LNCAP (cell line): Measurements from ENCODE around the gene ELFN2.

ENCODE experiments used
- CTCF ChIP-seq: fragments of 450-650 bp; IDR thresholded peaks from 2 replicates; pipeline ENCODE4 v1.5.1; 2017; ENCODE audit warnings: mild to moderate bottlenecking

ELFN2 gene

GRCh38 chr22:37416827-37417226 is 10.5 kb downstream of the ELFN2 start:
- no peak for TF ChIP-seq CTCF

GRCh38 chr22:37416389-37416788 is 10.9 kb downstream of the ELFN2 start:
- no peak for TF ChIP-seq CTCF

- no peak for TF ChIP-seq CTCF
Observed at GRCh38 chr22:37415210-37415609, 12.1 kb downstream of the ELFN2 start.

- no peak for TF ChIP-seq CTCF
Observed at GRCh38 chr22:37414288-37414687, 13.0 kb downstream of the ELFN2 start.

- no peak for TF ChIP-seq CTCF
Observed at GRCh38 chr22:37413546-37413945, 13.7 kb downstream of the ELFN2 start.

- TF ChIP-seq CTCF, result no peak
Observed at GRCh38 chr22:37412495-37413250, 14.6 kb downstream of the ELFN2 start.

GRCh38 chr22:37411655-37412054 is 15.6 kb downstream of the ELFN2 start:
- no peak for TF ChIP-seq CTCF
